Measurements from ENCODE around the gene TFF2. TPM values are rescaled to one million over a fixed set of nuclear protein-coding genes. Genes with fewer than 3 reads are reported as not detected.

TFF2 gene
- total and polyA plus RNA-seq, 4 donors = 2.1 TPM; not detected in 3

DNA sequence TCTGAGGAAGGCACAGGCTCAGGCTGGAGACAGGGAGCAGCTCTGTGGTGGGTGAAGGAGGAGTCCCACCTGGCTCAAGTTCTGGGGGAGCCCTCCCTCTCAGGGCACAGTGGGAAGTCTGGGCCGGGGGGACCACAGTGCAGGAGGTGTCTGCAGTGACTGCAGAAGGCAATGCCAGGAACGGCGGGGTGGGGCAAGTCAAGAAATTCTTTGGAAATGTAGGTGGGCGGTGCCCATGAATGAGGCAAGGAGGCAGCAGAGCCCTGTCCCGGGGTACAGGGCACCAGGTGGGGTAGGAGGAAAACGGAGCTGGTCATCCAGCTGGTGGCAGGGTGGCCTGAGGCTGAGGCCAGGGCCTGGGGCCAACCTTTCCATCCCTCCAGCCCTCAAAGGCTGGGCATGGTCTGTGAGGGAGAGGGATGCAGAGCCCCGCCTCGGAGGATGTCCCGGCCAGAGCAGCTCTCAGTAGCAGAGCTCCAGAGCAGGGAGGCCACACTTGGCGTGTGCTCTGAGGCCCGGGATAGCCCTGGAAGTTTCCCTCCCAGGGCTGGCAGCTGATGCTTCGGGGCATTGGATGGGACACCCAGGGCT lies 40.3 kb downstream of the TFF2 start:
- DNase-seq (no peak), ATAC-seq (ENCODE audit: low FRiP score) (no peak)
- H3K4me1 ChIP-seq (ENCODE audit: control insufficient read depth in 1 of 2, insufficient read depth in 2 of 2, low read length in 2 of 2) = no peaks in the 10 kb centered on the region
- intact Hi-C loops (cut with DNase I) = no loop called here
- no peaks in the 10 kb centered on the region for H3K27me3 ChIP-seq (ENCODE audit: control insufficient read depth in 1 of 2, insufficient read depth in 2 of 2, low read length in 1 of 2)
- WGBS, 2 donors = 75 to 82% methylated on average over 12 of the region's 12 CpGs
- H3K36me3 ChIP-seq (ENCODE audit: control insufficient read depth in 1 of 2, insufficient read depth in 2 of 2, low read length in 1 of 2) = no peaks in the 10 kb centered on the region
- no peak overlapping the region for H3K27ac ChIP-seq (ENCODE audit: low read depth in 1 of 2, low read length in 2 of 2)
- H3K4me3 ChIP-seq (ENCODE audit: low read length in 2 of 2) = no peak overlapping the region
- no peaks in the 10 kb centered on the region for H3K9me3 ChIP-seq (ENCODE audit: control insufficient read depth, low read length)

- H3K4me1 ChIP-seq (ENCODE audit: control insufficient read depth in 1 of 2, insufficient read depth in 2 of 2, low read length in 2 of 2) = no peaks in the 10 kb centered on the region
- no peak overlapping the region for H3K27ac ChIP-seq (ENCODE audit: low read depth in 1 of 2, low read length in 2 of 2)
- H3K36me3 ChIP-seq (ENCODE audit: control insufficient read depth in 1 of 2, insufficient read depth in 2 of 2, low read length in 1 of 2) = no peaks in the 10 kb centered on the region
- 9 to 10% methylated on average over 22 of the region's 22 CpGs for WGBS, 2 donors
- no peak for DNase-seq
- no peak for ATAC-seq (ENCODE audit: low FRiP score)
- intact Hi-C loops (cut with DNase I) = no loop called here
- no peak overlapping the region for H3K4me3 ChIP-seq (ENCODE audit: low read length in 2 of 2)
- H3K27me3 ChIP-seq (ENCODE audit: control insufficient read depth in 1 of 2, insufficient read depth in 2 of 2, low read length in 1 of 2) = no peaks in the 10 kb centered on the region
- H3K9me3 ChIP-seq (ENCODE audit: control insufficient read depth, low read length) = no peaks in the 10 kb centered on the region
These were observed 41.0 kb downstream of the TFF2 start for GRCh38 chr21:42309753-42310213.

DNA sequence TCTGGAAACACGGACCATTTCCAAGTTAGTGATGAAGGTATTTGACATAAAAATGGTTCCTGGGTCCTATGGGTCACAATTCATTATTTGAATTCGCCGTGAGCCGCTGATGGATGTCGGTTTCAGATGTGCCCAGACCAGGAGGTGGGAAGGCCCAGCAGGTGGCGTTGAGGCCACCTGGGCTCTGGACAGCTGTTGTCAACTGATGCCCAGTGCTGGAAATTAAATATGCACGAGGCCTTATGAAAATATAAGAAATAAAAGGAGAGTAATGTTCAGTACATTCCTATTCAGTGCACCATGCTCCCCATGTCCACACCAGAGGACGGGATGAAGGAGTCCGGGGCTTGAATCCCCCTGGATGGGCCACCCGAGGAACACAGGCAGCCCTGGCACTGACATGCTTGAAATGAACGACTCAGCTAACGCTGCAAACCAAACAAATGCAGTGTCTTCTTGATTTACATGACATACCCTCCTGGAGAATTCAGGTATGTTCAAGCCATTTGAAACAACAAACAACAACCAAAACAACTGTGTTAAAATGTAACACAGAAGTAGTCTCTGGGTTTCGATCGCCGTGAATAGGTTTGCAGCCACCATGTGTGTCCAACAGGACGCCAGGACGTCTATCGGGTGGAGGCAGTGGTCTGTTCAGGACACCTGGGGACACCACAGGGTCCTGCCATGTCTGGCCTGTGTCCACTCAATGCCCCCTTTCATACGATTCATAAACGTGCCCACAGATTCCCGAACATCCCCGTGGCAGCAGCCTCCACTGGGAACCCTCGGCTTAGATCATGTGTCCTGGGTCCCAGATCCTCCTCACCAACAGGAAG lies 41.7 kb downstream of the TFF2 start:
- no peaks in the 10 kb centered on the region for H3K27me3 ChIP-seq (ENCODE audit: control insufficient read depth in 1 of 2, insufficient read depth in 2 of 2, low read length in 1 of 2)
- H3K27ac ChIP-seq (ENCODE audit: low read depth in 1 of 2, low read length in 2 of 2) = no peak overlapping the region
- intact Hi-C loops (cut with DNase I) = no loop called here
- DNase-seq (no peak), ATAC-seq (ENCODE audit: low FRiP score) (no peak)
- no peaks in the 10 kb centered on the region for H3K9me3 ChIP-seq (ENCODE audit: control insufficient read depth, low read length)
- 42 to 46% methylated on average over 23 of the region's 23 CpGs for WGBS, 2 donors
- no peaks in the 10 kb centered on the region for H3K36me3 ChIP-seq (ENCODE audit: control insufficient read depth in 1 of 2, insufficient read depth in 2 of 2, low read length in 1 of 2)
- H3K4me1 ChIP-seq (ENCODE audit: control insufficient read depth in 1 of 2, insufficient read depth in 2 of 2, low read length in 2 of 2) = no peaks in the 10 kb centered on the region
- H3K4me3 ChIP-seq (ENCODE audit: low read length in 2 of 2) = no peak overlapping the region

- intact Hi-C loops (cut with DNase I) = no loop called here
- WGBS, 2 donors = 59 to 64% methylated on average over 17 of the region's 17 CpGs
- Histone ChIP-seq H3K27ac (ENCODE audit: low read depth in 1 of 2, low read length in 2 of 2) (no peak overlapping the region), H3K9me3 (ENCODE audit: control insufficient read depth, low read length) (no peaks in the 10 kb centered on the region), H3K36me3 (ENCODE audit: control insufficient read depth in 1 of 2, insufficient read depth in 2 of 2, low read length in 1 of 2) (no peaks in the 10 kb centered on the region), H3K27me3 (ENCODE audit: control insufficient read depth in 1 of 2, insufficient read depth in 2 of 2, low read length in 1 of 2) (no peaks in the 10 kb centered on the region), H3K4me1 (ENCODE audit: control insufficient read depth in 1 of 2, insufficient read depth in 2 of 2, low read length in 2 of 2) (no peaks in the 10 kb centered on the region), H3K4me3 (ENCODE audit: low read length in 2 of 2) (no peak overlapping the region)
- ATAC-seq (ENCODE audit: low FRiP score) (no peak), DNase-seq (no peak)
These were observed 42.5 kb downstream of the TFF2 start for GRCh38 chr21:42308161-42308913.

DNA sequence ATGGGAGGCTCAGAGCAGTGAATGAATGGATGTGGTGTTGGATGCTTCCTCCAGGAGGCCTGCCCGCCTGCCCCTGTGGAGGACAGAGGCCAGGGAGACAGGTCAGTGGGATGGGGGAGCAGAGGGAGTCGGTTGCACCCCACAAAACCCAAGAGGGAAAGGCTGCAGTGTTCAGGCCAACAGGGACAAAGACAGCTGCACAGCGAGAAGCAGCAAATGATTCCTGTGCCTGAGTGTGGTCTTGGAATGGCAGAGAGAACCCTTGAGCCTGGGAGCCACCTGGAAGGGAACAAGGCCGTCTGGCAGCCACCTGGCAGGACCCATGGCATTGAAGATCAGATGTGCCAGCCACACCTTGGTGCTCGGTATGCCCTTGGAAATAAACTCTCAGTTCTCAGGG lies 43.7 kb downstream of the TFF2 start:
- no peaks in the 10 kb centered on the region for H3K27me3 ChIP-seq (ENCODE audit: control insufficient read depth in 1 of 2, insufficient read depth in 2 of 2, low read length in 1 of 2)
- H3K4me3 ChIP-seq (ENCODE audit: low read length in 2 of 2) = no peak overlapping the region
- ATAC-seq (ENCODE audit: low FRiP score) = no peak
- H3K9me3 ChIP-seq (ENCODE audit: control insufficient read depth, low read length) = no peaks in the 10 kb centered on the region
- intact Hi-C loops (cut with DNase I) = no loop called here
- H3K27ac ChIP-seq (ENCODE audit: low read depth in 1 of 2, low read length in 2 of 2) = no peak overlapping the region
- H3K4me1 ChIP-seq (ENCODE audit: control insufficient read depth in 1 of 2, insufficient read depth in 2 of 2, low read length in 2 of 2) = no peaks in the 10 kb centered on the region
- no peak for DNase-seq
- 71 to 77% methylated on average over 5 of the region's 5 CpGs for WGBS, 2 donors
- no peaks in the 10 kb centered on the region for H3K36me3 ChIP-seq (ENCODE audit: control insufficient read depth in 1 of 2, insufficient read depth in 2 of 2, low read length in 1 of 2)

- Histone ChIP-seq H3K36me3 (ENCODE audit: control insufficient read depth in 1 of 2, insufficient read depth in 2 of 2, low read length in 1 of 2) (no peaks in the 10 kb centered on the region), H3K9me3 (ENCODE audit: control insufficient read depth, low read length) (no peaks in the 10 kb centered on the region), H3K4me1 (ENCODE audit: control insufficient read depth in 1 of 2, insufficient read depth in 2 of 2, low read length in 2 of 2) (no peaks in the 10 kb centered on the region), H3K27ac (ENCODE audit: low read depth in 1 of 2, low read length in 2 of 2) (no peak overlapping the region), H3K27me3 (ENCODE audit: control insufficient read depth in 1 of 2, insufficient read depth in 2 of 2, low read length in 1 of 2) (no peaks in the 10 kb centered on the region), H3K4me3 (ENCODE audit: low read length in 2 of 2) (no peak overlapping the region)
- 72% methylated on average over 17 of the region's 17 CpGs for WGBS, 2 donors
- DNase-seq = peak in 1 of 2 donors; percentile 68
- intact Hi-C loops (cut with DNase I) = no loop called here
- ATAC-seq (ENCODE audit: low FRiP score) = no peak
These were observed 44.3 kb downstream of the TFF2 start for GRCh38 chr21:42306366-42307035.

DNA sequence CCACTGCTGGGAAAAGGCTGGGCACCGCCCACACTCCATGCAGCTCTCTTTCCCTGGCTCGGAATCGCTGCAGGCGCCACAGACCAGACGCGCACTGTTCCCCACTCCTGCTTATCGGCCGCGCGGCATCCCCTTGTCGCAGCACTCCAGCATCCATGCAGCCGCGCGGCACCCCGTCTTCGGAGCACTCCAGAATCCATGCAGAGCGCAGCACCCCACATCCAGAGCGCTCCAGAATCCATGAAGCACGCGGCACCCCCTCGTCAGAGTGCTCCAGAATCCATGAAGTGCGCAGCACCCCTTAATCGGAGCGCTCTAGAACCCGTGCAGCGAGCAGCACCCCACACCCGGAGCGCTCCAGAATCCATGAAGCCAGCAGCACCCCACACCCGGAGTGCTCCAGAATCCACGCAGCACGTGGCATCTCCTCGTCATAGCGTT lies 45.1 kb downstream of the TFF2 start:
- no peaks in the 10 kb centered on the region for H3K36me3 ChIP-seq (ENCODE audit: control insufficient read depth in 1 of 2, insufficient read depth in 2 of 2, low read length in 1 of 2)
- no peaks in the 10 kb centered on the region for H3K9me3 ChIP-seq (ENCODE audit: control insufficient read depth, low read length)
- H3K4me1 ChIP-seq (ENCODE audit: control insufficient read depth in 1 of 2, insufficient read depth in 2 of 2, low read length in 2 of 2) = no peaks in the 10 kb centered on the region
- WGBS, 2 donors = 92 to 93% methylated on average over 33 of the region's 33 CpGs
- intact Hi-C loops (cut with DNase I) = no loop called here
- no peak overlapping the region for H3K4me3 ChIP-seq (ENCODE audit: low read length in 2 of 2)
- H3K27ac ChIP-seq (ENCODE audit: low read depth in 1 of 2, low read length in 2 of 2) = no peak overlapping the region
- ATAC-seq (ENCODE audit: low FRiP score) (no peak), DNase-seq (peak in 1 of 2 donors; percentile 56)
- no peaks in the 10 kb centered on the region for H3K27me3 ChIP-seq (ENCODE audit: control insufficient read depth in 1 of 2, insufficient read depth in 2 of 2, low read length in 1 of 2)

- H3K4me1 ChIP-seq (ENCODE audit: control insufficient read depth in 1 of 2, insufficient read depth in 2 of 2, low read length in 2 of 2) = no peaks in the 10 kb centered on the region
- DNase-seq = peak in 1 of 2 donors; percentile 61
- intact Hi-C loops (cut with DNase I) = no loop called here
- H3K36me3 ChIP-seq (ENCODE audit: control insufficient read depth in 1 of 2, insufficient read depth in 2 of 2, low read length in 1 of 2) = no peaks in the 10 kb centered on the region
- H3K4me3 ChIP-seq (ENCODE audit: low read length in 2 of 2) = no peak overlapping the region
- H3K27ac ChIP-seq (ENCODE audit: low read depth in 1 of 2, low read length in 2 of 2) = no peak overlapping the region
- no peaks in the 10 kb centered on the region for H3K9me3 ChIP-seq (ENCODE audit: control insufficient read depth, low read length)
- no peak for ATAC-seq (ENCODE audit: low FRiP score)
- H3K27me3 ChIP-seq (ENCODE audit: control insufficient read depth in 1 of 2, insufficient read depth in 2 of 2, low read length in 1 of 2) = no peaks in the 10 kb centered on the region
- WGBS, 2 donors = 78 to 80% methylated on average over 22 of the region's 22 CpGs
These were observed 46.0 kb downstream of the TFF2 start for GRCh38 chr21:42304556-42305454.
